ENCODE data around the gene CACNA1B. TPM values are rescaled to one million over a fixed set of nuclear protein-coding genes. Genes with fewer than 3 reads are reported as not detected.

The CACNA1B gene
- total RNA-seq, 2 donors from 2014 or later, result 0.26 to 0.99 TPM

DNA sequence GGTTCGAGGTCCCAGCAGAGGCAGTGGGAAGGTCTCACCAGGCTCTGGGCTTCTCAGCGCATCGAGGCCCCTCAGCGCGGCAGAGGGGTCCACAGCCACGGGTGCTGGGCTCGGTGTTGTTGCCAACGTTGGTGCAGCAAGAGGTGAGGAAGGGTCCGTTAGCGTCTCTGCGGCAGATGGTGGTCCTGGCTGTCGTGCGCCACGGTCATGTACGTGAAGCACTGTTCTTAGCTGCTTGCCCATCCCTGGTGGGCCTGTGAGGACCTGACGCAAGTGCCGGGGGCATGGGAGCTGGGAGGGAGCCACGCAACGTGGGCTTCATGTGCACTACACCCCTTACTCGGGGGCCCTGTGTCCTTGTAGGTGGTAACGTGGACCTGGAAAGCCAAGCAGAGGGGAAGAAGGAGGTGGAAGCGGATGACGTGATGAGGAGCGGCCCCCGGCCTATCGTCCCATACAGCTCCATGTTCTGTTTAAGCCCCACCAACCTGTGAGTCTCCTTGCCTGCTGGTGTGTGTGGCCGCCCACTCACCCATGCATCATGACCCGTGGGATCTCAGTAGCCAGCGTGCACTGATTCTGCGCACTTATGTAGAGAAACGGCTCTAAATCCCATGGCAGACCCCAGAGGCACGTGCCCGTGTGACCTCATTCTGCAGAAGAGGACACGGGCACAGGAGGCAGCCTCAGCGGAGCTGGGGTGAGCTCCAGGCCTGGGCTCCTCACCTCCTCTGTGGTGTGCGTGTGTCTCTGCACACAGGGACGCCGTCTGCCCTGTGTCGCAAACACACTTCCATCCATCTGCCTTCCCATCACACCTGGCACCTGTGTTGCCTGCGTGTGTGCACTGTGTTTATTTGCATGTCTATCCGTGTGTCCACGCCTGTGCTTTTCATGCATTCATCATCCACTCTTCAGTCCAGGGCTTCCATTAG, 166.1 kb downstream of the CACNA1B start:
- DNase-seq (peak in 1 of 4 donors; percentile 5), ATAC-seq (no peak)
- Histone ChIP-seq H3K36me3 (replicated peaks in 1 of 2; ENCODE audit: insufficient read depth in 1 of 2, low read depth in 2 of 2) (no peaks in the 10 kb centered on the region), H3K4me1 (no peaks in the 10 kb centered on the region), H3K27me3 (no peaks in the 10 kb centered on the region), H3K27ac (no peak overlapping the region), H3K4me3 (no peak overlapping the region), H3K9me3 (no peaks in the 10 kb centered on the region)
- intact Hi-C loops (cut with DNase I), result no loop called here
- 80 to 87% methylated on average over 28 to 42 of the region's 42 CpGs for WGBS, 2 donors
- TF ChIP-seq, protein P1, sequence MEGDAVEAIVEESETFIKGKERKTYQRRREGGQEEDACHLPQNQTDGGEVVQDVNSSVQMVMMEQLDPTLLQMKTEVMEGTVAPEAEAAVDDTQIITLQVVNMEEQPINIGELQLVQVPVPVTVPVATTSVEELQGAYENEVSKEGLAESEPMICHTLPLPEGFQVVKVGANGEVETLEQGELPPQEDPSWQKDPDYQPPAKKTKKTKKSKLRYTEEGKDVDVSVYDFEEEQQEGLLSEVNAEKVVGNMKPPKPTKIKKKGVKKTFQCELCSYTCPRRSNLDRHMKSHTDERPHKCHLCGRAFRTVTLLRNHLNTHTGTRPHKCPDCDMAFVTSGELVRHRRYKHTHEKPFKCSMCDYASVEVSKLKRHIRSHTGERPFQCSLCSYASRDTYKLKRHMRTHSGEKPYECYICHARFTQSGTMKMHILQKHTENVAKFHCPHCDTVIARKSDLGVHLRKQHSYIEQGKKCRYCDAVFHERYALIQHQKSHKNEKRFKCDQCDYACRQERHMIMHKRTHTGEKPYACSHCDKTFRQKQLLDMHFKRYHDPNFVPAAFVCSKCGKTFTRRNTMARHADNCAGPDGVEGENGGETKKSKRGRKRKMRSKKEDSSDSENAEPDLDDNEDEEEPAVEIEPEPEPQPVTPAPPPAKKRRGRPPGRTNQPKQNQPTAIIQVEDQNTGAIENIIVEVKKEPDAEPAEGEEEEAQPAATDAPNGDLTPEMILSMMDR (IDR thresholded peaks at IDR 0.05), result no peak

DNA sequence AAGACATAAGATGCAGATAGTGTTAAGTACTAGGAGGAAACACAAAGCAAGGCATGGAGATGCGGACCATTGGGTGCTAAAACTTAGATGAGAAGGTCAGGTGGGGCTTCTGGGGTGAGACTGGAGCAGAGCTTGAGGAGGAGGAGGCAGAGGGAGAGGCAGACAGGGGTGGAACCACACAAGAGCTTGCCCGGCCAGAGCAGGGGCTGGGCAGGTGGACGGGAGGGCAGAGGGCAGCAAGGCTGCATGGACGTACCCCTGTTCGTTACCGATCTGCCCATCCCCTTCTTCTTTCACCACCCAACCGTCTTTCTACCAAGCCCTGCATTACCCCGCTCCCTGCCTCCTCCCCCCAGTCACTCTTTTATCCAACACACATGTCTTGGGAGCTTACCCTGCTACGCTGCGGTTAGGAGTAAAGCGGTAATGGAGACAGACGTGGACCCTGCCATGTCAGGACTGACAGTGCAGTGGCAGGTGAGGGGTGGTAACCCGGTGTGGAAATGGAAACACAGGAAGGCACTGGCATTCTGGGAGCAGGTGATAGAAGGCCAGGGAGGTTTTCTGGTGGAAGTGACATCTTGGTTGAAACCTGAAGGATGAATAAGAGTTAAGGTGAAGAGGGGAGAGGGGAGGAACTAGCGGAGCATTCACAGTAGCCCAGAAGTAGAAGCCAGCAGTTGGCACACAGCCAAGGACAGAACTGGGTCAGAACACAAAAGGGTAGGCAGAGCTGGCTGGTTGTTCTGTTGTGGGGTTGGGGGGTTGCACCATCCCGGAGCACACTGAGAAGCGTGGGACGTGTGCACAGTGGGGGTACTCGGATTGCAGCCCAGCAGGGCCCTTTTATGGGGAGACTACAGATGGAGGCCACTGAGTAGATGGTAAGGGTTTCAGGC, 167.2 kb downstream of the CACNA1B start:
- H3K27ac ChIP-seq, result no peak overlapping the region
- H3K36me3 ChIP-seq (replicated peaks in 1 of 2; ENCODE audit: insufficient read depth in 1 of 2, low read depth in 2 of 2), result no peaks in the 10 kb centered on the region
- DNase-seq, result peak in 1 of 4 donors; percentile 12
- H3K9me3 ChIP-seq, result no peaks in the 10 kb centered on the region
- no peaks in the 10 kb centered on the region for H3K27me3 ChIP-seq
- intact Hi-C loops (cut with DNase I), result no loop called here
- no peak overlapping the region for H3K4me3 ChIP-seq
- ATAC-seq, result no peak
- H3K4me1 ChIP-seq, result no peaks in the 10 kb centered on the region
- WGBS, 2 donors, result 68 to 74% methylated on average over 18 of the region's 18 CpGs
- TF ChIP-seq POLR2A (IDR thresholded peaks at IDR 0.05), result no peak
- TF ChIP-seq, protein P1 (IDR thresholded peaks at IDR 0.05), result no peak

DNA sequence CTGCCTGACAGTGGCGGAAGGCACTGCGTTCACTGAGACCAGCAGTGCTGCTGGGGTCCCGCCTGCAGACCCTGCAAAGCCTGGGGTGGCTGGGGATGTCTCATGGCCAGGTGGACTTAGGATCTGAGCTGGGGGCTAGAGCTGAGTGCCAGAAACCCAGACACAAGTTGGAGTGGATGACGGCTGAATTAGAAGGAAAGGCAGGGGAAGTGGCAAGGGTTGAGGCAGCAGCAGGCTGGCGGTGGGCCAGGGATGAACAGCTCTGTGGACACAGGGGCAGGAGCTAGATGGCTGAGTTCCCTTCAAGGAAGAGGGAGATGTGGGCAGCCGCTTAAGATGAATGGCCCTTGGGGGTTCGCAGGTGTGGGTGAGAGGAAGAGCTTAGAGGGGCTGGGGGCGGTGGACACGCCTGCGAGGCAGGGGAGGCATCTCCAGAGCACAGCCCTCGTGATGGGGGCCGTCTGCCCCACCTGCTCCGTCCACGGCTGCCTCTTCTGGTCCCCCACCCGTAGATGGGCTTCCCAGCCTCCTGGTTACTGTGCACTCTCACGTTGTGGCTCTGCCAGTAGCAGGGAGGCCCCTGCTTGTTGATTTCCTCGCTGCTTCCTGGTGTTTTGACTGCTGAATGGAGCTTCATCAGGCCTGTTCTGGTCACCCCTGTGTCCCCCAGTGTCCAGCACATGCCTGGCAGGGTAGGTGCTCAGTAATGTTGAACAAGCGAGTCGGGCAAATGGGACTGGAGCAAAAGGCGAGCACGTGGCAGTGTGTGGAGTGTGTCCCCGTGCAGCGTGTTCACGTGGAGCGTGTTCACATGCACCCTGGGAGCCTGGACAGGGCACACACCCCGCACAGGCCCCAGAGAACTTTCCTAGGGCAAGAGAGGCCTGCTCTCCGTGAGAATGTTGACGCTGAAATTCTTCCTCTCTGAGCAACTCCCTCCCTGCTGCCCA, 168.2 kb downstream of the CACNA1B start:
- 70 to 74% methylated on average over 20 to 28 of the region's 28 CpGs for WGBS, 2 donors
- DNase-seq, result peak in 1 of 4 donors; percentile 13

More for the DNA sequence above, 168.2 kb downstream of the CACNA1B start:
- no peak overlapping the region for H3K4me3 ChIP-seq
- H3K9me3 ChIP-seq, result no peaks in the 10 kb centered on the region
- H3K4me1 ChIP-seq, result no peaks in the 10 kb centered on the region
- no peaks in the 10 kb centered on the region for H3K36me3 ChIP-seq (replicated peaks in 1 of 2; ENCODE audit: insufficient read depth in 1 of 2, low read depth in 2 of 2)
- no peak for ATAC-seq
- intact Hi-C loops (cut with DNase I), result no loop called here
- TF ChIP-seq, protein P1 (IDR thresholded peaks at IDR 0.05), result no peak
- TF ChIP-seq POLR2A (IDR thresholded peaks at IDR 0.05), result no peak
- no peaks in the 10 kb centered on the region for H3K27me3 ChIP-seq
- H3K27ac ChIP-seq, result no peak overlapping the region
